HTERT RPE-1 (cell line): ENCODE results near the gene SS18L1.

ENCODE experiments used
- in situ Hi-C: fragments of 300-500 bp; cut with MboI; formaldehyde crosslinking; loops from 4 replicates; pipeline ENCODE4 v1.14.3; 2020; ENCODE audit warnings: low sequenced_read_pairs

SS18L1 gene

GRCh38 chr20:62191781-62192559, 48.4 kb downstream of the SS18L1 start:
- in situ Hi-C loops: no loop called here

DNA sequence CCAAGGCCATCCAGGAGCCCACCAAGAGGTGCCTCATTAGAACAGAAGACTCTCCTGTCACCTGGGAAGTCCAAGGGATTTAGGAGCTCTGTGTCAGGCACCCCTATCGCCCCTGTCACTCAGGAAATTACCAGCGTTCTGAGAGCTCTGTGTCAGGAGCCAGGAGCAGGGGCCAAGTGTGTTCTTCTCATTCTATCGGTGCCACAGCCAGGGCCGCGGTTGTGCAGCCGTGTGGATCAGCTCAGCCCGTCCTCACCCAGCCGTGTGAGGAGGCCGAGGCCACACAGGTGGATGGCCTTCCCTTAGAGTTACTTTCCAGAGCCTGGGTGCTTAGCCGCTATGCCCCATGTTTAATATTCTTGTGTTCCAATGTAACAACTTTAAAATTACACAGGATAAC, 49.1 kb downstream of the SS18L1 start:
- in situ Hi-C loops: no loop called here

DNA sequence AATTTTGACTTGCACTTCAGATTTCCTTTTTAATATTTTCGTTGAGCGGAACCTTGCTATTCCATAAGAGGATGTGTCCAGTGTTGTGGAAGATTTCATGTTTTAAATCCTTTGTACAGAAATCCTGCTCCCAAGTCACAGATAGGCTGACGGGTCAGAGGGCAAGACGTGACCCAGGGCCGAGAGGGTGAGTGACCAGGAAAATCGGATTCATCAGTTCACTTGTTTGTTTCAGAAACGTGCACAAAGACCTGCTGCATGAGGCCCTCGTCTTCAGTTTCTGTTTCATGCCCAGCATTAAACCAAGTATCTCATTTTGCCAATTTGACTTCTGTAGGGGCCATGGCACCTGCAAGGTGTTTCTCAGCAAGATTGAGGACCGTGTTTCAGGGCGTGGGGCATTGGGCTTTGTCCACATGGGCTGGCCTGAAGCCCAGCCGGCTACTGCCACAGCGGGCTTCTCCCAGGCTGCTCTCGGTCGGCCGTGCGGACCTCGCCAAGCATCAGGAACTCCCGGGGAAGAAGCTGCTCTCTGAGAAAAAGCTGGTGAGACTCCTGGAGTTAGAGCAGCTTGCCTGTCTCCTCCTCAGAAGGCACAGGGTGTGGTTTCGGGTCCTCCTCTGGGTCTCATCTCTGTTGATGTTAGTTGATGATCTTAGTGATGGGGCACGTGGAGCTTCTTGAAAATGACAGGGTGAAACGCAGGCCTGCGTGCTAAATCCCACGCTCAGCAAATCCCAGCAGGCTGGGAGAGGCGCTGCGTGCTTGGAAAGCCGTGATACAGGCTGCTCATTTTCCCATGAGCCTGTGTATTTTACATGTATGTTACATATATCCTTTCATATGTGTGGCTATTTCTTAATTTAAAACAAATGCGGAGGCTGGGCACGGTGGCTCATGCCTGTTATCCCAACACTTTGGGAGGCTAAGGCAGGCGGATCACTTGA, 49.8 kb downstream of the SS18L1 start:
- in situ Hi-C loops: no loop called here

- in situ Hi-C loops: no loop called here
Measured at GRCh38 chr20:62195075-62195405, 51.5 kb downstream of the SS18L1 start.

DNA sequence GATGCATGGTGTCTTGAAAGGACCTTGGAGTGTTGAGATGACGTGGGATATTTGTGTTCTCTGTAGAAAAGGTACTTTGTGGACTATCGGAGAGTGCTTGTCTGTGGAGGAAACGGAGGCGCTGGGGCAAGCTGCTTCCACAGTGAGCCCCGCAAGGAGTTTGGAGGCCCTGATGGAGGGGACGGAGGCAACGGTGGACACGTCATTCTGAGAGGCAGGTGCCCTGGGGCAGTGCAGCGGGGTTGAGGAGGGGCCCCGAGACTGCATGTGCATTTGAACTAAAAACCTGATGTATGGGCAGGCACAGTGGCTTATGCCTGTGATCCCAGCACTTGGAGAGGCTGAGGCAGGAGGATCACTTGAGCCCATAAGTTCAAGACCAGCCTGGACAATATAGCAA, 52.2 kb downstream of the SS18L1 start:
- in situ Hi-C loops: no loop called here

GRCh38 chr20:62196286-62196685, 52.7 kb downstream of the SS18L1 start:
- in situ Hi-C loops: no loop called here

GRCh38 chr20:62197311-62197710, 53.7 kb downstream of the SS18L1 start:
- in situ Hi-C loops: no loop called here

GRCh38 chr20:62197801-62198200, 54.2 kb downstream of the SS18L1 start:
- in situ Hi-C loops: no loop called here

- in situ Hi-C loops: no loop called here
Measured at GRCh38 chr20:62198496-62198895, 54.9 kb downstream of the SS18L1 start.

- in situ Hi-C loops: no loop called here
Measured at GRCh38 chr20:62198931-62199330, 55.4 kb downstream of the SS18L1 start.

GRCh38 chr20:62200491-62201172, 57.1 kb downstream of the SS18L1 start:
- in situ Hi-C loops: no loop called here

DNA sequence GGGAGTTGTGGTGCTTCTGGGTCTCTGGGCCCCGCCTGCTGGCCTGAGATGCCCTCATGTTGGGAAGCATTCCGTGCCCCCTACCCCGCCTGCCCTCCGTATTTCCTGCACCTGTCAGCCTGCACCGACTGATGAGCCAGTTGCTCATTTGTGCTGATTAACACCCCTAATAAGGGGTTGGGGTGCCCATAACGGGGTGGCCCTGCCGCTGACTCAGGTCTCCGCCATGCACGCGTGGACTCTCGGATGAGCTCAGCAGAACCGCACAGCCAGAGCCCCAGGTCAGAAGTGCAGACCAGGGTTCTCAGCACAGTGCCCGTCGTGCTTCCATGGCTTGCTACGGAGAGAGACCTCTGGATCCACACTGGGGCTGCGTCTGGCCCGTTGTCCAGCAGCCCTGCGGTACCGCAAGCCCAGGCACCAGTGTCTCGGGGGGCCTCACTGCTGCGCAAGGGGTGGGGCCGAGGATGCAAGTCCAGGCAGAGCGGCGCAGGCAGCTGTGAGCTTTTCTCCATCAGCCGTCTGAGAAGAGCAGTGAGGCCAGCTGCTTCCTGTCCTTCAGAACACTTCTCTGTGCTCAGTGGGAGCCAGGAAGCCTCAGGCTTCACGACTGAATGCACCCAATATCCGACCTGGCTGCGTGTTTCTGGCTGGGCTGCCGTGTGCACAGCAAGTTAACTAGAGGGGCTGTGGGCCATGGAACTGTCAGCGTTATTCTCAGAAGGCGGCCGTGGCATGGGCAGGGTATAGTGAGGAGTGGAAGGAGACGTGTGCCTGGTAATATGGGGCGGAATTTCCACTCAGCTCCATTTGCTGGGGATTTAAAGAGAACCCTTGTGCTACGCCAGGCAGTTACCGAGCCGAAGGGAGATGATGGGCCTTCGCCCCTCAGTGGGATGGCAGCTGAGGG, 57.9 kb downstream of the SS18L1 start:
- in situ Hi-C loops: no loop called here

DNA sequence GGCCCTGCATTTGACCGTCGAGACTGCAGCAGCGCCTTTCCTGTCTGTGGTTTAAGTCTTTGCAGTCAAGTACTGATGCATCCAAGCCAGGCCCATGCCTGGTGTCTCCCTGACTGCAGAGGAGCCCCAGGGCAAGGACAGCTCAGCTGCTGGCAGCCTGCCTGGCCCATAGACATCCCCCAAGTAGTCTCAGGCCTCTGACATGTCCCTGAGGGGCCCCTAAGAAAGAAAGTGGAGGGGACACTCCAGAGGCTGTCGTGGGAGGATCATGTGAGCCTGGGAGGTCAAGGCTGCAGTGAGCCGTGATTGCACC, 58.5 kb downstream of the SS18L1 start:
- in situ Hi-C loops: no loop called here

DNA sequence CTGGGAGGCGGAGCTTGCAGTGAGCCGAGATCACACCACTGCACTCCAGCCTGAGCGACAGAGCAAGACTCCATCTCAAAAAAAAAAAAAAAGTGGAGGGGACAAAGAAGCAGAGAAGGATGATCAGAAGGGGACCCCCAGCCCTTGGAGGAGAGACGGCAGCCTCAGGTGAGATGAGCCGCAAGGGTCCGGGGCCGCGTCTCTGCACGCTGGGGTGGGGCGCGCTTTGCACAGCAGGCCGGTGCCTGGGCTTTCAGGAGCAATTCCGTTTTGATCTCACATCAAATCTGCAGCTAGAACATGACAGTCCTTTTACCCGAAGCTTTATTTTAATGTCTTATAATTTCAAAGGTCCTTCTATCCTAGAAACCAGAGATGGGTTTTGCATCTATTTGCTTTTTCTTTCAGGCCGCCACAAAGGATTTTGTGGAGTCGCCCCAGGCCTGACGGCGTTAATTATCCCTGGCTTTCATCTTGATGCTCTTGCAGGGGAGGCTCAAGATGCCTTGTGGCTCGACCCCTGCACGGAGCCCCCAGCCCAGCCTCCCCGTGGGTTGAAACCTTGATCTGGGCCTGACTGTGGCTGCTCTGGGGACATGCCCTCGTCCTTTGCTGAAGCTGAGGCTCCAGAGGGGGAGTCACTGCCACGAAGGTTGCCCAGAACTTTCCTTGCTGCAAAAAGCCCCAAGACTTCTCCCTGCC, 59.3 kb downstream of the SS18L1 start:
- in situ Hi-C loops: no loop called here

DNA sequence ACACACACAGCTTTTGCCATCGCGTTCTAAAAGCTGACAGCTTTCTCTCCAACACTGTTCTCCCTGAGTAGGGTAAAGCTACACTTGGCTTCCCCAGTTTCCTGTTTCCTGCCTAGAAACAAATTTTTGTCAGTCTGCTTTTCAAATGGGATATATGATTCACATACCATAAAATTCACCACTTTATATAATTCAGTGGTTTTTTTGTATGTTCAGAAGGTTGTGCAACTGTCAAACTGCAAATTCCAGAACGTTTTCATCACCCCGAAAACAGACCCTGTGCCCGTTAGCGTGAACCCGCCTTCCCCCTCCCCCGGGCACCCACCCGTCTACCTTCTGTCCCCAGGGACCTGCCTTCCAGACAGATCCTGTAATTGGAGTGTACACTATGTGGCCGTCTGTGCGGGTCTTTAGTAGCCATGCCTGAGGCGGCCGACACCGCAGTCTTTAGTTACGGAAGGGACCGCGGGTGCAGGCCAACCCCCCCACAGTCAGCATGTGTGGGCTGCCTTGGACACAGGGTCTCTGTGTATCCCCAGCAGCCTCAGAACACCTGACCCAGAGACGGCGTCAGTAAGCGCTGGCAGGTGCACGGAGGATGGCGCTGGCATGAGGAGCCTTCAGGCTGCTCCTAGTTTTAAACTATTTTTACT, 59.9 kb downstream of the SS18L1 start:
- in situ Hi-C loops: no loop called here

- in situ Hi-C loops: no loop called here
Measured at GRCh38 chr20:62205618-62206387, 62.2 kb downstream of the SS18L1 start.

DNA sequence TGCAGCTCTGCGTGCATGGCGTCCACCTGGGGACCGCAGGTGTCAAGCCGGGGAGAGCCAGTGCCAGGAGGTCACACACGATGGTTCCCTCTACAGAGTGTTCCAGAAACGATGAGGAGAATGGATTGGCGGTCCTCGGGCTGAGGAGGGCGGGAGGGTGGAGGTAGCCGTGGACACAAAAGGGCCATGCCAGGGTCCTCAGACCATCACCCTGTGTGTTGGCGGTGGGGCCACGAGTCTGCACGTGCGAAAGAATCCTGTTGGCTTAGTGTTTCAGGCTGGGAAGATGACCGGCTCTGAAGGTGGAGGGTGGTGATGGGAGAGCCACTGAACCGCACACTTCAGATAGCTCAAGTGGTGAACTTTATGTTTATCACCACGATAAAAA, 62.8 kb downstream of the SS18L1 start:
- in situ Hi-C loops: no loop called here

- in situ Hi-C loops: no loop called here
Measured at GRCh38 chr20:62208061-62208794, 64.7 kb downstream of the SS18L1 start.
